ENCODE data around the gene PLPPR5.

The PLPPR5 gene

DNA sequence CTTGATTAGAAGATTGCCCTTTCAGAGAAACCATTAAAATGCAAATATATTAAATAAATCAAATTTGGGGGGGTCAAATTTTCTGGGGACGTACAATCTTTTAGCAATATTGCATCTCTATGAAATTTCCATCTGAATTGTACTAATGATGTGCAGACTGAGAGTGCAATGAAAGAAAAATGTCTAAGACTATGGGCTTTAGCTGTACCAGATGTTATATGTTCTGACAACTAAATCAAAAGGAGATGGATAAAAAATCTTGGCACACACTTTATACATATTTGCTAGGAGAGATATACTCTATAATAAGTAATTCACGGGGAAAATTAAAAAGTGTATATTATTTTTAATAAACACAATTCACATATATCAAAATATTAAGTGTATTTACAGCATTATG, 13.0 kb upstream of the PLPPR5 start:
- no peak overlapping the region for H3K4me3 ChIP-seq (ENCODE audit: low read depth, low read length)
- POLR2A ChIA-PET, result no interaction called here
- TF ChIP-seq ZNF324 (tag by site-specific recombination; IDR thresholded peaks at IDR 0.05) (no peak), ZNF169 (tag by site-specific recombination; IDR thresholded peaks at IDR 0.05) (no peak), ZNF677 (tag by site-specific recombination; IDR thresholded peaks at IDR 0.05) (no peak), ZNF214 (tag by site-specific recombination; IDR thresholded peaks at IDR 0.05; ENCODE audit: borderline replicate concordance) (no peak), ZFP69B (tag by site-specific recombination; IDR thresholded peaks at IDR 0.05) (no peak), ZNF837 (tag by site-specific recombination; IDR thresholded peaks at IDR 0.05) (no peak), ZBTB21 (tag by site-specific recombination; IDR thresholded peaks at IDR 0.05) (no peak), ZNF311 (tag by site-specific recombination; IDR thresholded peaks at IDR 0.05; ENCODE audit: borderline replicate concordance) (no peak), ZNF221 (tag by site-specific recombination; IDR thresholded peaks at IDR 0.05; ENCODE audit: borderline replicate concordance) (no peak), ZFP37 (tag by site-specific recombination; IDR thresholded peaks at IDR 0.05) (no peak), ZNF704 (tag by site-specific recombination; IDR thresholded peaks at IDR 0.05) (no peak), ZNF76 (tag by site-specific recombination; IDR thresholded peaks at IDR 0.05; ENCODE audit: borderline replicate concordance, low read depth) (no peak), ZBTB7A (tag by site-specific recombination; IDR thresholded peaks at IDR 0.05; ENCODE audit: low read depth) (no peak), ZNF433 (tag by site-specific recombination; IDR thresholded peaks at IDR 0.05; ENCODE audit: low read depth) (no peak)
- H3K27ac ChIP-seq (ENCODE audit: extremely low read depth, low read depth, low read length), result no peak overlapping the region
- H3K4me1 ChIP-seq (ENCODE audit: control insufficient read depth, insufficient read depth, low read length), result no peaks in the 10 kb centered on the region
- no peaks in the 10 kb centered on the region for H3K36me3 ChIP-seq (ENCODE audit: control insufficient read depth in 2 of 2, insufficient read depth in 1 of 2, low read length in 2 of 2)
- CTCF ChIA-PET, result no interaction called here
- H3K9me3 ChIP-seq (ENCODE audit: control insufficient read depth, insufficient read depth, low read depth, low read length), result no peaks in the 10 kb centered on the region

DNA sequence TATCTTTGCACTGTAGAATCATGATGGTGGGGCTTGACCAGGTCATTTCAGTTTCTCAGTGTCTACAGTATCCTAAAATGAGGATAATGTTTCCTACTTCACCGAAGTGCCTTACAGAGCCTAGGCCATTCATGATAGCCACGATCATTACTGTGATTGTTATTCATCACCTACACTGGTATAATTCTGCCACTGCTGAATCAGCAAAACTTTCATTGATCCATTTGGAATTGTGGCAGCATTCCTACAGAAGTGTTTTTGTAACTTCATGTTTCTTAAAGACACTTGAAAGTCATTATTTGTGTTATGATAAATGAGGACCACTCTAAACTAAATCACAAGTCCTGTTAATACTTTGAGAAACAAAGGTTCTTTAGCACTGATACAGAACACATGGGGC, 6.0 kb upstream of the PLPPR5 start:
- POLR2A ChIA-PET, result no interaction called here
- CTCF ChIA-PET, result no interaction called here
- TF ChIP-seq ZSCAN4 (tag by site-specific recombination; IDR thresholded peaks at IDR 0.05), result no peak
- TF ChIP-seq ZNF416 (tag by site-specific recombination; IDR thresholded peaks at IDR 0.05), result no peak
- no peak for TF ChIP-seq ZNF23 (tag by site-specific recombination; IDR thresholded peaks at IDR 0.05; ENCODE audit: borderline replicate concordance)
- no peak for TF ChIP-seq ZSCAN23 (tag by site-specific recombination; IDR thresholded peaks at IDR 0.05)
- TF ChIP-seq ZNF654 (tag by site-specific recombination; IDR thresholded peaks at IDR 0.05; ENCODE audit: low read depth), result no peak
- no peak for TF ChIP-seq KLF7 (tag by site-specific recombination; IDR thresholded peaks at IDR 0.05; ENCODE audit: borderline replicate concordance)
- no peak for TF ChIP-seq SALL2 (tag by site-specific recombination; IDR thresholded peaks at IDR 0.05; ENCODE audit: borderline replicate concordance)
- TF ChIP-seq ZNF660 (tag by site-specific recombination; IDR thresholded peaks at IDR 0.05), result no peak
- Histone ChIP-seq H3K4me3 (ENCODE audit: low read depth, low read length) (no peak overlapping the region), H3K27ac (ENCODE audit: extremely low read depth, low read depth, low read length) (no peak overlapping the region), H3K9me3 (ENCODE audit: control insufficient read depth, insufficient read depth, low read depth, low read length) (no peaks in the 10 kb centered on the region), H3K36me3 (ENCODE audit: control insufficient read depth in 2 of 2, insufficient read depth in 1 of 2, low read length in 2 of 2) (no peaks in the 10 kb centered on the region), H3K4me1 (ENCODE audit: control insufficient read depth, insufficient read depth, low read length) (no peaks in the 10 kb centered on the region)

GRCh38 chr1:99007366-99007765, 2.7 kb upstream of the PLPPR5 start:
- Histone ChIP-seq H3K9me3 (ENCODE audit: control insufficient read depth, insufficient read depth, low read depth, low read length) (no peaks in the 10 kb centered on the region), H3K36me3 (ENCODE audit: control insufficient read depth in 2 of 2, insufficient read depth in 1 of 2, low read length in 2 of 2) (no peaks in the 10 kb centered on the region), H3K4me3 (ENCODE audit: low read depth, low read length) (no peak overlapping the region), H3K27ac (ENCODE audit: extremely low read depth, low read depth, low read length) (no peak overlapping the region), H3K4me1 (ENCODE audit: control insufficient read depth, insufficient read depth, low read length) (no peaks in the 10 kb centered on the region)
- POLR2A ChIA-PET, result no interaction called here
- CTCF ChIA-PET, result interaction anchor here (0.5 kb wide), 1 partner anchor 191 kb away, joined by 3 read pairs; no protein-coding TSS in a partner anchor
- TF ChIP-seq, protein P1, sequence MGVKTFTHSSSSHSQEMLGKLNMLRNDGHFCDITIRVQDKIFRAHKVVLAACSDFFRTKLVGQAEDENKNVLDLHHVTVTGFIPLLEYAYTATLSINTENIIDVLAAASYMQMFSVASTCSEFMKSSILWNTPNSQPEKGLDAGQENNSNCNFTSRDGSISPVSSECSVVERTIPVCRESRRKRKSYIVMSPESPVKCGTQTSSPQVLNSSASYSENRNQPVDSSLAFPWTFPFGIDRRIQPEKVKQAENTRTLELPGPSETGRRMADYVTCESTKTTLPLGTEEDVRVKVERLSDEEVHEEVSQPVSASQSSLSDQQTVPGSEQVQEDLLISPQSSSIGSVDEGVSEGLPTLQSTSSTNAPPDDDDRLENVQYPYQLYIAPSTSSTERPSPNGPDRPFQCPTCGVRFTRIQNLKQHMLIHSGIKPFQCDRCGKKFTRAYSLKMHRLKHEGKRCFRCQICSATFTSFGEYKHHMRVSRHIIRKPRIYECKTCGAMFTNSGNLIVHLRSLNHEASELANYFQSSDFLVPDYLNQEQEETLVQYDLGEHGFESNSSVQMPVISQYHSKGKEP (tag by site-specific recombination; IDR thresholded peaks at IDR 0.05), result no peak
- TF ChIP-seq BCL11A (tag by site-specific recombination; IDR thresholded peaks at IDR 0.05; ENCODE audit: low read depth) (no peak), ZNF768 (tag by site-specific recombination; IDR thresholded peaks at IDR 0.05) (no peak), ZBTB26 (tag by site-specific recombination; optimal IDR thresholded peaks at IDR 0.05) (no peak)

Measured in HEK293 (cell line).